Fibroblast of pulmonary artery (primary cell): ENCODE measurements around the gene MYOF.

Source experiments
- DNase-seq: peaks from one replicate; pipeline ENCODE4 v3.0.0-alpha.2; 2010; ENCODE audit warnings: low read depth
- H3K4me3 ChIP-seq: replicated peaks from 2 replicates; pipeline ENCODE4 v1.5.1; 2011; ENCODE audit warnings: low read depth, mild to moderate bottlenecking, control low read depth, low read length, moderate library complexity
- TF ChIP-seq, protein P1 (sequence below): IDR thresholded peaks from 2 replicates; pipeline ENCODE4 v1.5.1; 2011; ENCODE audit warnings: mild to moderate bottlenecking, control low read depth, low read length, inconsistent platforms; ENCODE audit errors: missing control alignments

The MYOF gene

DNA sequence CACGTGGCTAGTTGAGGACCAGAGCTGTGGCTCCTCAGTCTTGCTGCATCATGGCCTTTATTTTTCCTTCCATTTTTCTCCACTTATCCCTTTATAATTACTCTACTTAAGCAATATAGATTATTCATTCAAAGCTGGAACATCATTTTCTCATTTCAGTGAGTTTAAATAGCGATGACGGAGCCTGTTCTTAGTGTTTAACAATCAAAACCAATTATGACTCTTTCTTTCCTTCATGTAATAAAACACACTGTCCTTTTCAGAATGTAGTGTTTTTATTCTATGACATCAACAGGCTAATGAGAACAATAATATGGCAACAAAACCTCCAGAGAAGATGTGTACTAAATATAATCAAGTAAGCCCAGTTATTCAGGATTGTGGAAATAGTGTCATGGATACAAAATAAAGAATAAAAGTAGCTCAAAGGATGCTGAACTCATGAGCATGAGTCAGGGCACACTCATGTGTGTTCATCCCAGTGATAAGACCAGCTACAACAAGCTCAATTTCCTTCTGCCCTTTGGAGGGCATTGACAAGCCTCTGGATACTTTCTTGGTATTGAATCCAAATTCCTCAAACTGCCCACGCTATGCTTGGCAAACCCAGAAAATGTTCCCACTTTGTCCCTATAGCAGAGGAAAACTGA is 220.0 kb downstream of the MYOF start:
- no peak overlapping the region for H3K4me3 ChIP-seq
- TF ChIP-seq, protein P1, sequence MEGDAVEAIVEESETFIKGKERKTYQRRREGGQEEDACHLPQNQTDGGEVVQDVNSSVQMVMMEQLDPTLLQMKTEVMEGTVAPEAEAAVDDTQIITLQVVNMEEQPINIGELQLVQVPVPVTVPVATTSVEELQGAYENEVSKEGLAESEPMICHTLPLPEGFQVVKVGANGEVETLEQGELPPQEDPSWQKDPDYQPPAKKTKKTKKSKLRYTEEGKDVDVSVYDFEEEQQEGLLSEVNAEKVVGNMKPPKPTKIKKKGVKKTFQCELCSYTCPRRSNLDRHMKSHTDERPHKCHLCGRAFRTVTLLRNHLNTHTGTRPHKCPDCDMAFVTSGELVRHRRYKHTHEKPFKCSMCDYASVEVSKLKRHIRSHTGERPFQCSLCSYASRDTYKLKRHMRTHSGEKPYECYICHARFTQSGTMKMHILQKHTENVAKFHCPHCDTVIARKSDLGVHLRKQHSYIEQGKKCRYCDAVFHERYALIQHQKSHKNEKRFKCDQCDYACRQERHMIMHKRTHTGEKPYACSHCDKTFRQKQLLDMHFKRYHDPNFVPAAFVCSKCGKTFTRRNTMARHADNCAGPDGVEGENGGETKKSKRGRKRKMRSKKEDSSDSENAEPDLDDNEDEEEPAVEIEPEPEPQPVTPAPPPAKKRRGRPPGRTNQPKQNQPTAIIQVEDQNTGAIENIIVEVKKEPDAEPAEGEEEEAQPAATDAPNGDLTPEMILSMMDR = no peak
- DNase-seq = peak; percentile 21

DNA sequence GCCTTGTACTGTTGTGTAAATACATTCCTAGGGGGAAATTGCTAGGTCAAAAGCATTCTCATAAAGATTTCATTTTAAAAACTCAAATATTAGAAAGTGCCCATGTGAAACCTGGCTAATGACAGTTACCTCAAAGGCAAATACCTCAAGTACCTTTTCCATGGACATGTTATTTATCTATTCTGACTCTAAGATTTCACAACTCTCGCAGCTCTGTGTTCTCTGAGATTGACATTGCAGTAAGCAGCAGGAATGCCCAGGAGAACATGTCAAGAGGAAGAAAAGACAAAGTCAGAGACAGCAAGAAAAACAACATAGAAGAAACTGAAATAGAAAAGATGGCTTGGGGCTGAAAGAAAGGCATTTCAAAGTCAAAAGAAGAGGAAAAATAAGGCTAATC is 221.0 kb downstream of the MYOF start:
- no peak overlapping the region for H3K4me3 ChIP-seq
- no peak for DNase-seq
- TF ChIP-seq, protein P1 = no peak

DNA sequence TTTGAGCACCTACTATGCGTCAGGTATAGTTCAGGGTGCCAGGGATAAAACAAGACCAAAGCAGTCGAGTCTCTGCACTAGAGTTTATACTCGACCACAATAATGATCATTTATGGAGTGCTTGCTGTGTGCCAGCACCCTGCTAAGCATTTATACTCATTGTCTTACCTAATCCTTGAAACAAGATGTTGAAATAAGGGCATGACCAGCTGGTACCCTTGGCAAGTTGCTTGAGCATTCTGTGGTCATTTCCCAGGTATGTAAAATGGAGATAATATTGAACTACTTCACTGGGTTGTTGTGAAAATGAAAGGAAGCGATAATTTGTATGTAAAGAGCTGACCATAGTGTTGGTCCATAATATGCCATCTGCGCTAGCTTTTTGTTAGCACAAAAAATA is 223.0 kb downstream of the MYOF start:
- H3K4me3 ChIP-seq = no peak overlapping the region
- TF ChIP-seq, protein P1 = no peak
- DNase-seq = no peak
